HG02623 (cell line): Measurements from ENCODE around the gene HINT1.
"Not testable (repeated sequence)": the region's sequence is repeated elsewhere in the genome, so short reads cannot be mapped to it uniquely, and the experiment has no call there.

Source experiments
- ATAC-seq: cut with Tn5 transposase; IDR thresholded peaks from one replicate; pipeline ENCODE4 v1.9.1; 2021; ENCODE audit warnings: moderate library complexity; ENCODE audit not compliant: unreplicated experiment

HINT1 gene

GRCh38 chr5:131171276-131171810 is 6.3 kb upstream of the HINT1 start:
- no peak for ATAC-seq

- ATAC-seq = peak; percentile 97
Observed at GRCh38 chr5:131170540-131171275, 5.7 kb upstream of the HINT1 start, which contains the start of gene LYRM7. Gene LYRM7 (plus strand): TSS chr5:131170944. CDS start chr5:131171021, 77 bp downstream.

GRCh38 chr5:131169810-131170539 is 4.9 kb upstream of the HINT1 start:
- ATAC-seq = no peak

- ATAC-seq = no peak
Observed at GRCh38 chr5:131167615-131168014, 2.6 kb upstream of the HINT1 start.

DNA sequence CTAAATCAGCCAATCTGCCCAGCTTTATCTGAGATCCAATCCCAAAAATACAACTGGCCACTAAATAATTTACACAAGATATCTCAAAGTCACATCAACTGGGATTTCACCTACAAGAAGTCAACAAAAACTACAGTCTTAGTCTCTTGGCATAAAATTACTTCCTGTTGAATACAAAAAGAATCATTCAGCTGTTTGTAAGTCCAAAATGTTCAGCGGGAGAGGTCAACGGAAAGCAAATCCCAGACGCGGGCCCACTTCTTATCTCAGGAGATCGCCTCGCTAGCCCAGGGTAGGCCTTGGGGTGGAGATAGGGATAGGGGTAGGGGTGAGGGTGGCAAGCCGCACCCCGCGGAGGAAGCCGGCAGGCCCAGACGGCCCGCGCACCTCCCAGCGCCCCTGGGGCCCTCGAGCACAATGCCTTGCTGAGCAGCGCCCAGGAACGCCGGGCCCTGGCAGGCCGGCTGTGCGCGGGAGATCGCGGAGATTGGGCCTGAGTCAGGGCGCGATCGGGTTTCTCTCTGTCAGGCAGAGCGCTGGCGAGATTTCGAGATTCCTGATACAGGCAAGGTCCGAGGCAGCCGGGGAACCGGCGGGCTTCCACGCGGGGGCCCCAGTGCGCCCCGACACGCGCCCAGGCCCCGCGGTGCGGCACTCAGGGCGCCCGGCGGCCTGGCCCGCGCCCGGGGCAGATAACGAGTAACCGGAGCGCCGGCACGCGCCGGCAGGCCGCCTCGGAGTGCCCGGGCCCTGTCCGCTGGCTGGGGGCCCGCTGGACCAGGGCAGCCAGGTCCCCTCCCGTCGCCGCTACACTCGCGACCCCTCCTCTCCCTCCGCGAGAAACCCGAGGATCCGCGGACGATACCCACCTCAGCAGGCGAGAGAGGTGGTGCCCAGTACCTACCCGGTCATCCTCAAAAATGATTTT is 601 bp downstream of the HINT1 start:
- ATAC-seq = peak; percentile 58

DNA sequence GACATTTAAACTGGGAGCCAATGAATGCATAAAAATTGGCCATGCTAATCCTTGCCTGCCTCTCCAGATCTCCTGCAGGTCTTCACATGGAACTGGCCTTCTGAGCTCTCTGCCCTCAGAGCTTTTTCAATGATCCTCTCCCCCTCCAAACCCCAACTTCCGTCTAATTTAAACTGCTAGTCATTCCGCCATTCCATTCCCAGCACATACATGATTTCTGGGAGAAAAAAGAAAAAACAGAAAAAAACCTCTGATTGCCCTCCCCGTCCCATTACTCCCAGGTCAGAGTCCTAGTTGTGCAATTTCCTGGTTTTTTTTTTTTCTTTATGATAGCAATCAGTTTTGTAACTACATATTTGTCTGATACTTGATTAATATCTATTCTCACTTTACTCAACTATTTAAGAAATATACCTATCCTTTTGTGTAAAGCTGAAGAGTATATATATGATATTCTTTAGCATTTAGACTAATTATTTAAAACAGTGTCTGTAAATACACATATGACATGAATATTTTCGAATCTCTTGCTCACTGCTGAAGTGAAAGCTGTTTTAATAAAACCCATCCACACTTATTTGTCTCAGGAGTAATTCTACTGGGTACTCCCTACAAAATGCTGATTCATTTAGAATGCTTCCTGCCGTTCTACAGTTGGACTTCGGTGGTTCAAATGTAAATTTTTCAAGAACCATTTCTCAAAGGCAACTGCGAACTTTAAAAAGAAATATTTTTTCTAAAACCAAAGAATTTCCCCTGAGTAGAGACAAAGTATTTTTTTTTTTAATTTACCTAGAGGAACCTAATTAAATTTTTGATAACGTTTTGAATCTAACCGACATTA is 1.6 kb downstream of the HINT1 start:
- no peak for ATAC-seq

- no peak for ATAC-seq
Observed at GRCh38 chr5:131160134-131160533, 4.9 kb downstream of the HINT1 start.

DNA sequence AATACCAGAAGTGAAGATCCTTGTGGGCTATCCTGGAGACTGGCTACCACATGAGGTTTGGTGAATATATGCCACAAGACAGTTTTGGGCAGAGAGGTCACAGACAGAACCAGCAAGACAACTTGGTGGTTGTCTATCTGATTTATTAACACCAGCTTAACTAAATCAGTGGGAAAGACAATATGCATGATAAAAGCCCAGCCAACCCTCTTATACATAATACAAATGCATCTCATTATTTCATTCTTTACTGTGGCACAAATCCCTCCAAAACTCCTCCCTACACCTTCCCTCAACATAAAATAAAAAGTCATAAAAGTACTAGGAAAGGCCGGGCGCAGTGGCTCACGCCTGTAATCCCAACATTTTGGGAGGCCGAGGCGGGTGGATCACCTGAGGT is 8.1 kb downstream of the HINT1 start:
- no peak for ATAC-seq

DNA sequence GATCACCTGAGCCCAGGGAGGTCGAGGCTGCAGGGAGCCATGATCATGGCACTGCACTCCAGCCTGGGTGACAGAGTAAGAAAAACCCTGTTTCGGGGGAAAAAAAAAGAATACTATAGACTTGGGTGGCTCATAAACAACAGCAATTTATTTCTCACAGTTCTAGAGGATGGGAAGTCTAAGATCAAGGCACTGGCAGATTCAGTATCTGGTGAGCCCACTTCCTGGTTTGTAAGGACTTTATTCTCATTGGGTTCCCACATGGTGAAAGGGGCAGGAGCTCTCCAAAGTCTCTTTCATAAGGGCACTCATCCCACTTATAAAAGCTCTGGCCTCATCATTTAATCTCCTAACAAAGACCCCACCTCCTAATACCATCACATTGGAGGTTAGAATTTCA is 8.7 kb downstream of the HINT1 start:
- no peak for ATAC-seq

- ATAC-seq = no peak
Observed at GRCh38 chr5:131151216-131151615, 13.8 kb downstream of the HINT1 start.

- no peak for ATAC-seq
Observed at GRCh38 chr5:131150408-131150807, 14.6 kb downstream of the HINT1 start.

DNA sequence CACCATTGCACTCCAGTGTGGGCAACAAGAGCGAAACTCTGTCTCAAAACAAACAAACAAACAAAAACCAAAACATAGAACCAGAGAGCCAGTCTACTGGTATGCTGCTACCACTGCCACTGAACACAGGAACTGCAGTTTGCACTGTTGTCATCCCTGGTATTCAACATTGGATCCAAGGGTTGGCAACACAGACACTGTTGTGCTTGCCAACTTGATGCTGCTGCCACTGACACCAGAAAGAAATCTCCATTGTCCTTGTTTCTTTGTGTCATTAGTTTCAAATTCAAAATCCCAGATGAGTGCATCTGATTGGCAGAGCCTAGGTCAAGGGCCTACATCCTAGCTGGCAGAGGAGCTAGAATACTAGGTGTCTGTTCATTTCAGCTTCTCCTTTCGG is 16.2 kb downstream of the HINT1 start:
- ATAC-seq = no peak

- ATAC-seq = no peak
Observed at GRCh38 chr5:131147258-131147657, 17.8 kb downstream of the HINT1 start.

DNA sequence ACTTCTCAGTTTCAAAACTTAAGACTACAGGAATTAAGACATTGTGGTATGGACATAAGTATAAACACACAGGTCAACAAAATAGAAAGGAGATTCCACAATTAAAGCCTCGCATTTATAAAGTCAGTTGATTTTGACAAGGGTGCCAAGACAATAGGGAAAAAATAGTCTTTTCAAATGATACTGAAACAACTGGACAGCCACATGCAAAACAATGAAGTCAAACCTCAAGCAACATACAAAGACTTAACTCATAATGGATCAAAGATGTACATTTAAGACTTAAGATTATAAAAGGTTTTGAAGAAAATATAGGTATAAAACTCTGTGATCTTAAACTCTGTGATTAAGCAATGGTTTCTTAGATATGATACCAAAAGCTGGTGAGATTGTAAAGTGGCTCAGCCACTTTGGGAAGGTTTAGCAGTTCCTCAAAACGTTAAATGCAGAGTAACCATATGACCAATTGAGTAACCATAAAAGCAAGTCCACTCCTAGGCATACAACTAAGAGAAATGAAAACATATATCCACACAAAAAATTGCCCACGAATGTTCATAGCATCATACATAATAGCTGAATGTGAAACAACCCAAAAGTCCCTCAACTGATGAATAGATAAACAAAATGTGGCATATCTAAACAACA is 22.0 kb downstream of the HINT1 start:
- no peak for ATAC-seq

- ATAC-seq = no peak
Observed at GRCh38 chr5:131139321-131139720, 25.7 kb downstream of the HINT1 start.

- ATAC-seq = not testable (repeated sequence)
Observed at GRCh38 chr5:131138406-131138805, 26.6 kb downstream of the HINT1 start.

DNA sequence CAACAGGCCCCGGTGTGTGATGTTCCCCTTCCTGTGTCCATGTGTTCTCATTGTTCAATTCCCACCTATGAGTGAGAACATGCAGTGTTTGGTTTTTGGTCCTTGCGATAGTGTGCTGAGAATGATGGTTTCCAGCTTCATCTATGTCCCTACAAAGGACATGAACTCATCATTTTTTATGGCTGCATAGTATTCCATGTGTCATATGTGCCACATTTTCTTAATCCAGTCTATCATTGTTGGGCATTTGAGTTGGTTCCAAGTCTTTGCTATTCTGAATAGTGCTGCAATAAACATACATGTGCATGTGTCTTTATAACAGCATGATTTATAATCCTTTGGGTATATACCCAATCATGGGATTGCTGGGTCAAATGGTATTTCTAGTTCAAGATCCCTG is 32.0 kb downstream of the HINT1 start:
- not testable (repeated sequence) for ATAC-seq

GRCh38 chr5:131129306-131129705 is 35.8 kb downstream of the HINT1 start:
- no peak for ATAC-seq

DNA sequence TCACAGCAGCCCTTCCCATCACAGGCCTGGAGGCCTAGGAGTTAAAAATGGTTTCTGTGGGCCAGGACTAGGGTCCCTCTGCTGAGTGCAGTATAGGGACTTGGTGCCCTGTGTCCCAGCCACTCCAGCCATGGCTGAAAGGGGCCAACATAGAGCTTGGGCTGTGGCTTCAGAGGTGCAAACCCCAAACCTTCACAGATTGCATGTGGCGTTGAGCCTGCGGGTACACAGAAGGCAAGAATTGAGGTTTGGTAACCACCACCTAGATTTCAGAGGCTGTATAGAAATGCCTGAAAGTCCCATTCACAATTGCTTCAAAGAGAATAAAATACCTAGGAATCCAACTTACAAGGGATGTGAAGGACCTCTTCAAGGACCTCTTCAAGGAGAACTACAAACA is 37.8 kb downstream of the HINT1 start:
- ATAC-seq = not testable (repeated sequence)

DNA sequence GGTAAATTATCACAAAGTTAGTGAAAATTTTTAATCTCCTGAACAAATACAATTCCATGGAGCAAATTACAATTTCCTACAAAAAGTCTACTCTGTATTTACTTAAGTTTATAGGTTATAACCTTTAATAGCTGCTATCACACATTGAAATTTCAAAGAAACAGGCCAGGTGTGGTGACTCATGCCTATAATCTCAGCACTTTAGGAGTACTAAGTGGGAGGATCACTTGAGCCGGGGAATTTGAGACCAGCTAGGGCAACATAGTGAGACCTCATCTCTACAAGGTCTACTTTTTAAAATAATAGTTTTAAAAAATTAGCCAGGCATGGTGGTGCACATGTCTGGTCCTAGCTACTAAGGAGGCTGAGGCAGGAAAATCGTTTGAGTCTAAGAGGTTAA is 50.3 kb downstream of the HINT1 start:
- no peak for ATAC-seq
